Neuron (in vitro differentiated cells): Measurements from ENCODE around the gene CCDC88B.
"Not testable (repeated sequence)": the region's sequence is repeated elsewhere in the genome, so short reads cannot be mapped to it uniquely, and the experiment has no call there.

Experiments
- H2AFZ ChIP-seq: one replicate; pipeline ENCODE4 v1.6.1; 2013; ENCODE audit warnings: low read depth, mild to moderate bottlenecking, inconsistent platforms, low read length, moderate library complexity
- H3K27me3 ChIP-seq: one replicate; pipeline ENCODE4 v1.6.1; 2013; ENCODE audit warnings: low read length; ENCODE audit not compliant: insufficient read depth
- H3K36me3 ChIP-seq: one replicate; pipeline ENCODE4 v1.6.1; 2013; ENCODE audit warnings: low read length; ENCODE audit not compliant: insufficient read depth
- H3K4me1 ChIP-seq: one replicate; pipeline ENCODE4 v1.6.1; 2013; ENCODE audit warnings: low read length; ENCODE audit not compliant: insufficient read depth
- H3K4me3 ChIP-seq: 2 replicates; pipeline ENCODE4 v1.5.1; 2013; ENCODE audit warnings: mild to moderate bottlenecking, low read length, moderate library complexity
- H3K9me3 ChIP-seq: one replicate; pipeline ENCODE4 v1.6.1; 2013; ENCODE audit warnings: low read length

The CCDC88B gene

DNA sequence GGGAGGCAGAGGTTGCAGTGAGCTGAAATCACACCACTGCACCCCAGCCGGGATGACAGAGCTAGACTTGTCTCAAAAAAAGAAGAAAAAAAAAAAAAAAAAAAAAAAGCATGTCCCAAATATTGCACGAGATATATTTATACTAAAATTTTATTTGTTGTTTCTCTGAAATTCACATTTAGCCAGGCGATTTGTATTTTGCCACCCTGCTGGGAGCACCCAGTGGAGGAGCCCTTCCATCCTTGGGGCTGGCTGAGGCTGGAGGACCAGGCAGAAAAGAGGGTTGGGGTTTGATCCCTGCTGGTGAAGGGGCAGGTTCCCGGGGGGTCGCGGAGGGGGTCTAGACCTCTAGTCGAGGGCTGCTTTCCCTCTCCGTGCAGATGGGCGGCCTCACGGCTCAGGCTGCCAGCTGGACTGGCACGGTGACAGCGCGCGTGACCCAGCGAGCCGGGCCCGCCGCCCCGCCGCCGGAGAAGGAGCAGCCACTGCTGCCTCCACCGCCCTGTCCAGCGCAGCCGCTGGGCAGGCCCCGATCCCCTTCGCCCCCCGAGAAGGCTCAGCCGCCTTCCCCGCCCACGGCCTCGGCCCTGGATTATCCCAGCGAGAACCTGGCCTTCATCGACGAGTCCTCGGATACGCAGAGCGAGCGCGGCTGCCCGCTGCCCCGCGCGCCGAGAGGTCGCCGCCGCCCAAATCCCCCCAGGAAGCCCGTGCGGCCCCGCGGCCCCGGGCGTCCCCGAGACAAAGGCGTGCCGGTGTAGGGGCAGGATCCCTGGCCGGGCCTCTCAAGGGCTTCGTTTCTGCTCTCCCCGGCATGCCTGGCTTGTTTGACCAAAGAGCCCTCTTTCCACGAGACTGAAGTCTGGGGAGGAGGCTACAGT is 40.8 kb upstream of the CCDC88B start:
- no peaks in the 10 kb centered on the region for H3K9me3 ChIP-seq
- H3K4me3 ChIP-seq, result peak overlapping the region; percentile 29
- H3K27me3 ChIP-seq, result peaks cover 50% of the 10 kb centered on the region
- H2AFZ ChIP-seq, result peak overlapping the region; percentile 77
- peaks cover 27% of the 10 kb centered on the region for H3K4me1 ChIP-seq
- H3K36me3 ChIP-seq, result no peaks in the 10 kb centered on the region

DNA sequence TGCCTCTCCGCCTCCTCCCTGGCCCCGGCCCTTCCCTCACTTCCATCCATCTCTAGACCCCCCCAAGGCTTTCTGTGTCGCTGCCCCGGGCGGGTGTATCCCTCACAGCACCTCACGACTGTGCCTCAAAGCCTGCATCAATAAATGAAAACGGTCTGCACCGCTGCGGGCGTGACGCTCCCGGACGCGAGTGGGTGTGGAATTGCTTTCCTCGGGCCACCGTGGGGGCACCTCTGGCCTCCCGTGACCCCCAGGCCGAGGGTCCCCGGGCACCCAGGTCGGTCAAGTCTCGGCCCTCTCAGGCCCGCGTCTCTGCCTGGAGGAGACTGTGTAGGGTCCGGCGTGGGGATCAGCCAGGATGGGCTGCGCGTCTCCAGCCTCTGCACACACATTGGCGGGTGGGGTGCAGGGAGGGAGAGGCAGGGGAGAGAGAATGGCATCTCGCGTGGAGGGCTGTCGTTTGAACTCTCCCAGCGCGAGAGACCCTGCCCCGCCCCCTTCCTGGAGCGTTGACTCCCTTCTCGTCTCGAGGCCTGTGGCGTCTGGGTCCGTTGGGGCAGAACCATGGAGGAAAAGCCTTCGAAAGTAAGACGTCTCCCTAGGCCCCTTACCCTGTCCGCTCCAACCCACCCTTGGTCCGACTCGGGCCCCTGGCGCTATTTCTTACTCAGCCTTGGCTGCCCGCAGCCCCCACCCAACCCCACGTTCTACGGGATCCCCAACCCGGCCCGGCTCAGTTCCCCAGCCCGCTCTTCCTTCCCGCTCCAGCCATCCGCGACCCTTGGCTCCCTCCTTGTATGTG is 40.0 kb upstream of the CCDC88B start, which contains the start of gene CATSPERZ:
CATSPERZ (plus strand) TSS at position 512 of the 802 bp plus-strand sequence; CDS start at position 565, 53 bp downstream.
- no peaks in the 10 kb centered on the region for H3K9me3 ChIP-seq
- H3K27me3 ChIP-seq, result peaks cover 50% of the 10 kb centered on the region

DNA sequence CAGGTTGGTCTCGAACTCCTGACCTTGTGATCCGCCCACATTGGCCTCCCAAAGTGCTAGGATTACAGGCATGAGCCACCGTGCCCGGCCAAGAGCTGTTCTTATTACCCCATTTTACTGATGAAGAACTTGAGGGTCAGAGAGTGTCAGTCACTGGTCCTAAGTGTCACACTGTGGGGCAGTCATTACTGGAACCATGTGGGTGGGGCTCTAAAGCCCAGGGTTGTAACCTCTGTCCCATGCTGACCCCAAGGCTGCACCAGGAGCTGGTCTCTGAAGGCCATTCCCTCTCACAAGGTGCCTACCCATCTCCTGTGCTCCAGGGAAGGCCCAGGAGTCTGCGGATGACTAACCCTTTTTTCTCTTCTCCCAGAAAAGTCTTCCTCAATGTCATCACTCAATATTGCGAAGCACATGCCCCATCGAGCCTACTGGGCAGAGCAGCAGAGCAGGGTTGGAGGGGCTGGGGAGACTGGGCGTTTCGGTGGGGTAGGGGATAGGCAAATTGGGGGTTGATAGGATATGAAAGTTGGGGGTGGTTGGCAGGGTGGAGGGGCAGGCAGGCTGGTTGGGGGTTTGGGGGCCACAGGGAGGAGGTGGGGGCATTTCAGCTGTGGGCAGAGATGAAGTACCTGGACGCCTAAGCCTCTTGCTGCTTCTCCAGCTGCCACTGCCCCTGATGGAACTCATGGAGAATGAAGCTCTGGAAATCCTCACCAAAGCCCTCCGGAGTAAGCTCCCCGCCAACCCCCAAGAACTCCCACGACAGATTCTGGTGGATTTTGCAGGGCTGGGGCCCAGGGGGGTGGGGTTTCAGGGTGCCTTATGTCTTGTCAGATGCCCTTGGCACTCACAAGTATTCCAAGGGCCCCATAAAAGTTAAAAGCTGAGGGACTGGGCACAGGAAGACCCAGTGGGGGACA is 36.6 kb upstream of the CCDC88B start:
- no peaks in the 10 kb centered on the region for H3K9me3 ChIP-seq
- H3K4me1 ChIP-seq, result peaks cover 29% of the 10 kb centered on the region
- peaks cover 25% of the 10 kb centered on the region for H3K27me3 ChIP-seq
- H3K36me3 ChIP-seq, result no peaks in the 10 kb centered on the region
- H2AFZ ChIP-seq, result no peak overlapping the region
- H3K4me3 ChIP-seq, result no peak overlapping the region

More for the DNA sequence above, 40.0 kb upstream of the CCDC88B start, which contains the start of gene CATSPERZ:
- H3K36me3 ChIP-seq, result no peaks in the 10 kb centered on the region
- H3K4me1 ChIP-seq, result peaks cover 21% of the 10 kb centered on the region
- peak within 1 kb of the TSS; percentile 29 for H3K4me3 ChIP-seq
- peak within 1 kb of the TSS; percentile 77 for H2AFZ ChIP-seq

DNA sequence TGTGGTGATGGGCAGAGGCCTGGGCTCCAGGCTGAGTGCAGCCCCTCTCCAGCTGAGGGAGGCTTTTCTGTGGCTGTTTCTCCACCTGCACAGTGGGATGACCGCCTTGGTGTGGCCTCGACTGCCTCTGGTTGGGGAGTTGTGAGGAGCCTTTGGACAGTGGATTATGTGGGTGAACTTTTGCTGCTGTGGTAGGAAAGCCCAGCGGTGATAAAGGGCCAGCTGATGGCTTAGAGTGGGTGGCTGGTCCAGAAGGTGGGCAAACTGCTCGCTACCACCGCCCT is 36.0 kb upstream of the CCDC88B start:
- H3K36me3 ChIP-seq, result no peaks in the 10 kb centered on the region
- peak overlapping the region; percentile 68 for H3K4me3 ChIP-seq
- H3K9me3 ChIP-seq, result no peaks in the 10 kb centered on the region
- peaks cover 19% of the 10 kb centered on the region for H3K27me3 ChIP-seq
- no peak overlapping the region for H2AFZ ChIP-seq
- H3K4me1 ChIP-seq, result peaks cover 29% of the 10 kb centered on the region

DNA sequence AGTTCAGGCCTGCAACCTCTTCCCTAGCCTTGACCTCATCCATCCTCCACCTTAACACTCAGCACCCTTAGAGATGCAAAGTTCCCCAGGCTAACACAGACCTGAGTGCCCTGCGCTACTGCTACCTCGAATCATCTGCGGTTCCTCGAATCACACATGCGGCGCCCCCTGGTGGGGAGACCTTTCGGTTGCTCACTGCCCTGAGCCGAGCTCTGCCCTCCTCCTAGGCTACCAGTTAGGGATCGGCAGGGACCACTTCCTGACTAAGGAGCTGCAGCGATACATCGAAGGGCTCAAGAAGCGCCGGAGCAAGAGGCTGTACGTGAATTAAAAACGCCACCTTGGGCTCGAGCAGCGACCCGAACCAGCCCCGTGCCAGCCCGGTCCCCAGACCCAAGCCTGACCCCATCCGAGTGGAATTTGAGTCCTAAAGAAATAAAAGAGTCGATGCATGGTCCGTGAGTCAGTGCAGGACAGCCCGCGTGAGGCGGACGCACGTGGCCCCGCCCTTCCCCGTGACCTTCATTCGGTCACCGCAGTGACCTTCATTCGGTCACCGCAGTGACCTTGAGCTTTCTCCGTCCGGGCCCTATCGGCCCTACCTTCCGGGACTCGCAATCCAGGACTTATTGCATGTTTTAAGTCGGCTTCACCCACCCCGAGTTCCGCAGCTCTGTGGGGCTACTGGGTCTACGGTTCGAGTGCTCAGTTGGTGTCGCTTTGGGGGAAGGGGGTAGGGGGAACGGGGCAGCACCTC is 35.5 kb upstream of the CCDC88B start:
- no peaks in the 10 kb centered on the region for H3K36me3 ChIP-seq
- peak overlapping the region; percentile 68 for H3K4me3 ChIP-seq
- peaks cover 23% of the 10 kb centered on the region for H3K4me1 ChIP-seq
- peak overlapping the region; percentile 81 for H2AFZ ChIP-seq
- H3K27me3 ChIP-seq, result peaks cover 14% of the 10 kb centered on the region
- H3K9me3 ChIP-seq, result no peaks in the 10 kb centered on the region

DNA sequence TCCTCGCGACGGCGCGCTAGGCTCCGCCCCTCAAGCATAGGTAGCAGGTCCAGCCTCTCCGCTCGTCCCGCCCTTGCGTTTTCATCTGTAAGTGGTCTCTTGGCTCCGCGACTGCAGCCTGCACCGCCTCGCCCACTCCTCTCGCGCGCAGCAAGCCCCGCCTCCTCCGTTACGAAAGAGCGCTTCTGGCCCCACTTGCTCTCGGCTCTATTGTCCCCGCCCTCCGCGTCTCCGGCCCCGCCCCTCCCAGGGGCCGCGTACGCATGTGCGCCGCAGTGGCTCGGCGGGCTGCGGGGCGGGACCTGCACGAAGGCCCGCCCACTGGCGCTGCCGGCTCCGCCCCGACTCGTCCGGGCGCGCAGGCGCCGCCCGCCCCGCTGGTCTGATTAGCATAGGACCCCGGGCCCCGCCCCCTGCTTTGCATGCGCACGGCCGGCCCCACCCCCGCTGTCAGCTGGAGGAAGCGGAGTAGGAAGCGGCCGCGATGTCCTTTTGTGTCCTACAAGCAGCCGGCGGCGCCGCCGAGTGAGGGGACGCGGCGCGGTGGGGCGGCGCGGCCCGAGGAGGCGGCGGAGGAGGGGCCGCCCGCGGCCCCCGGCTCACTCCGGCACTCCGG is 34.8 kb upstream of the CCDC88B start, which contains the start of gene ESRRA:
ESRRA (plus strand) TSS at position 450 of the 616 bp plus-strand sequence. CDS start 1,656 bp downstream, outside the sequence.
- Histone ChIP-seq H3K9me3 (no peaks in the 10 kb centered on the region), H2AFZ (peak within 1 kb of the TSS; percentile 81), H3K4me1 (peaks cover 18% of the 10 kb centered on the region), H3K4me3 (peak within 1 kb of the TSS; percentile 68), H3K27me3 (peaks cover 7% of the 10 kb centered on the region), H3K36me3 (no peaks in the 10 kb centered on the region)

DNA sequence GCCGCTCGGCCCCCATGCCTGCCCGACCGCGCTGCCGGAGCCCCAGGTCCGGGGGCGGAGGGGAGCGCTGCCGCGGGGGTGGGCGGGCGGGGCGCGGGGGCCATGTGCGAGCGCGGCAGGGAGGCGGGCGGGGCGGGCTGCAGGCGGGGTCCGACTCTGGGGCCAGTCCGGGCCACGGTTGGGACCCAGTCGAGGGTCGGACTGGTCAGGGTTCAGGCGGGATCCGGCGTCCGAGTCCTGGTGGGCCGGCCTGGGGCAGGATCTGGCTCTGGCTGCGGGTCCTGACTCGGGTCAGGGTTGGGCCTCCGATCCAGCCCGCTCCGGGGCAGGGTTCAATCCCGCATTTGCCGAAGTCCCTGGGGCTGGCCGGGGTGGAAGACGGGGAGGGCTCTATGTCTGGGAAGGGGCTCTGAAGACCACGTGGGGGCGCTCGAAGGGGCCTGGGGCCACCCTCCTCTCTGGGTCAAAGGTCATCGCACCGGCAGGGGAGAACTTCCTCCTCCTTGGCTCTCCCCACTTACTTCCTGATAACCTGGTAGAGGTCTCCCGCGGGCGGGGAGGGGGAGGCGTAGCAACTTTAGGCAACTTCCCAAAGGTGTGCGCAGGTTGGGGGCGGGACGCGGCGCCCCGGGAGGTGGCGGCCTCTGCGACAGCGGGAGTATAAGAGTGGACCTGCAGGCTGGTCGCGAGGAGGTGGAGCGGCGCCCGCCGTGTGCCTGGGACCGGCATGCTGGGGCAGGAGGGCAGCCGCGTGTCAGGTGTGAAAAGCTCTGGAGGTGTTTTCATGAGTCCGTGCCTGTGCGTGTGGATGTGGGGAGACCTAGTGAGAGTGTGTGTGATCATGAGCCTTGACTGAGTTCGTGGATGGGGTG is 34.1 kb upstream of the CCDC88B start:
- H3K4me3 ChIP-seq, result peak overlapping the region; percentile 52
- H3K27me3 ChIP-seq, result no peaks in the 10 kb centered on the region
- H3K36me3 ChIP-seq, result no peaks in the 10 kb centered on the region
- H3K4me1 ChIP-seq, result peaks cover 15% of the 10 kb centered on the region
- H2AFZ ChIP-seq, result no peak overlapping the region
- H3K9me3 ChIP-seq, result no peaks in the 10 kb centered on the region

DNA sequence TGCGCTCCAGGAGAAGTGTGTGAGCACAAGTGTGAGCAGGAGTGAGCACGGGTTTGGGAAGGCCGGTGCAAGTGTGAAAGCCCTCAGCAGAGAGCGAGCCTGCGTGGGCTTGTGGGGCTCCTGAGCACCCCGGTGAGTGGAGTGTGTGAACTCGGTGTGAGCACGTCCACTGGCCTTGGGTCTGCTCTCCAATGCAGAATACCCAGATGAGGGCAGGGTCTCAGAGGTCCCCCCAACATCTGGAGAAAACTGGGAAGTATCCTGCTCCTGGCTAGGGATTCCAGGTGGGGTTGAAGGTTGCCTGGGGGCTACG is 33.5 kb upstream of the CCDC88B start:
- H3K4me1 ChIP-seq, result peaks cover 15% of the 10 kb centered on the region
- no peak overlapping the region for H2AFZ ChIP-seq
- no peaks in the 10 kb centered on the region for H3K27me3 ChIP-seq
- H3K4me3 ChIP-seq, result peak overlapping the region; percentile 52
- no peaks in the 10 kb centered on the region for H3K36me3 ChIP-seq
- no peaks in the 10 kb centered on the region for H3K9me3 ChIP-seq

DNA sequence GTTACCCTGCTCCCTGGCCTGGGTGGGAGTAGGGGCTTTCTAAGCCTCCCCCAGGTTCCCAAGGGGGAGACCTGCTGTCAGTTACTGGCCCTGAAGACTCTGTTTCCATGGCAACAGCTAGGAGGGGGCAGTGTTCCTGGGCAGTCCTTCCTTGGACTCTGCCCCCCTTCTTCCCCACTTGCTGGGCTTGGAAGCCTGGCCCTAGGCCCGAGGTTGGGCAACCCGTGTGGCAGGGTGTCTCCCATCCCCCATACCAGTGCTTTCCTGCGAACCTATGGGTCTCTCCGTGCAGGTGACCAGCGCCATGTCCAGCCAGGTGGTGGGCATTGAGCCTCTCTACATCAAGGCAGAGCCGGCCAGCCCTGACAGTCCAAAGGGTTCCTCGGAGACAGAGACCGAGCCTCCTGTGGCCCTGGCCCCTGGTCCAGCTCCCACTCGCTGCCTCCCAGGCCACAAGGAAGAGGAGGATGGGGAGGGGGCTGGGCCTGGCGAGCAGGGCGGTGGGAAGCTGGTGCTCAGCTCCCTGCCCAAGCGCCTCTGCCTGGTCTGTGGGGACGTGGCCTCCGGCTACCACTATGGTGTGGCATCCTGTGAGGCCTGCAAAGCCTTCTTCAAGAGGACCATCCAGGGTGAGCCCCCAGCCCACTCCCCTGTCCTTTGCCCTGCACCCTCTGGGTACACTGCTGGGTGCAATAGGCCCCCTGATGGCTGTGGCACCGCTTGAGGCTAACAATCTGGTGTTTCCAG is 33.0 kb upstream of the CCDC88B start:
- Histone ChIP-seq H3K4me1 (peaks cover 15% of the 10 kb centered on the region), H3K4me3 (peak overlapping the region; percentile 52), H3K36me3 (no peaks in the 10 kb centered on the region), H2AFZ (no peak overlapping the region), H3K9me3 (no peaks in the 10 kb centered on the region), H3K27me3 (no peaks in the 10 kb centered on the region)

DNA sequence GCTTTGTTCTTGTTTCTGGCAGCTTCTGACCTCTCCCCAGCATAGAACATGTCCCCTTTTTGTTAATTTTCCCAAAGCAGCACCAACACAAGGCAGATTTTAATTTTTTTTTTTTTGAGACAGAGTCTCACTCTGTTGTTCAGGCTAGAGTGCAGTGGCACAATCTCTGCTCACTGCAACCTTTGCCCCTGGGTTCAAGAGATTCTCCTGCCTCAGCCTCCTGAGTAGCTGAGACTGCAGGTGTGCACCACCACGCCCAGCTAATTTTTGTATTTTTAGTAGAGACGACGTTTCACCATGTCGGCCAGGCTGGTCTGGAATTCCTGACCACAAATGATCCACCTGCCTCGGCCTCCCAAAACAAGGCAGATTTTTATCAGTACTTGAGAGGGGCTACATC is 32.2 kb upstream of the CCDC88B start:
- not testable (repeated sequence) for H3K4me3 ChIP-seq, H3K36me3 ChIP-seq, H2AFZ ChIP-seq, H3K9me3 ChIP-seq, H3K27me3 ChIP-seq
- peaks cover 15% of the 10 kb centered on the region for H3K4me1 ChIP-seq

DNA sequence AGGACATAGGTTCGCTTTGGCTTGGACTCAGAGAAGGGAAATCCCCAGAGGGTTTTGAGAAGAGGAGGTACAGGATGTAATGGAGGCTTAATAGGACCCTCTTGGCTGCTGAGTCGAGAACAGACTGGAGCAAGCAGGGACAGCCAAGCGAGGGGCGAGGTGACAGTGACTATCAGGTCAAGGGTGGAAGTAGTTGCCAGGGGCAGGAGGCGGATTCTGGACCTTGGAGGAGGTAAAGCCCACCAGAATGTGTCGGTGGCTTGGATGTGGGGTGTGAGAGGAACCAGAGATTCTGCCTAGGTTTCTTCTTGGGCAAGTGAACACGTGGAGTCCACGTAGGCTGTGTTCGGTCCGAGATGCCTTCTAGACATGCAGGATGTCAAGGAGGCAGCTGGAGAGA is 27.1 kb upstream of the CCDC88B start:
- peaks cover 12% of the 10 kb centered on the region for H3K36me3 ChIP-seq
- H3K27me3 ChIP-seq, result no peaks in the 10 kb centered on the region
- no peaks in the 10 kb centered on the region for H3K9me3 ChIP-seq
- H2AFZ ChIP-seq, result no peak overlapping the region
- no peak overlapping the region for H3K4me3 ChIP-seq
- H3K4me1 ChIP-seq, result peaks cover 12% of the 10 kb centered on the region
